K562 (cell line): ENCODE results near the gene SCLT1. TPM values are rescaled to one million over a fixed set of nuclear protein-coding genes. Genes with fewer than 3 reads are reported as not detected.

Experiments
- ATAC-seq: fragments of 200-7000 bp; cut with Tn5 transposase; 3 replicates; pipeline ENCODE4 v1.9.1; 2020; ENCODE audit warnings: moderate library complexity
- BruUV-seq: library from RNA; stranded (reverse); fragments of 400-500 nt; replicated peaks from 2 replicates; lab custom pipeline; 2021; lab: Mats Ljungman, UMichigan
- CTCF ChIA-PET: fragments of 300-600 bp; formaldehyde crosslinking; extraction: SDS; loops from one replicate; lab custom pipeline; 2021; ENCODE audit warnings: low intra/inter-chr PET ratio; lab: Yijun Ruan, JAX
- POLR2A ChIA-PET: fragments of 300-600, 350-650 bp; sonication (Branson Sonifier 250); formaldehyde crosslinking; extraction: SDS; loops from one replicate; lab custom pipeline; 2021; ENCODE audit warnings: antibody characterized with exemption, inconsistent platforms; lab: Yijun Ruan, JAX
- DNase-seq, 4 experiments: peaks; one replicate each; pipeline versions ENCODE4 v3.0.0 to v3.0.0-alpha.2; 2011 to 2018; ENCODE audit warnings: low spot score in 3 of 4, mixed read lengths in 3 of 4; ENCODE audit errors: extremely low read depth in 1 of 4
- FAIRE-seq: peaks from 2 replicates; lab custom pipeline; 2011; peaks lifted over from hg19 to GRCh38; lab: Jason Lieb, UNC
- H2AFZ ChIP-seq: 2 replicates; pipeline ENCODE4 v1.6.0; 2011; ENCODE audit warnings: low read depth, low read length, control low read depth, inconsistent platforms
- H3K27ac ChIP-seq: fragments of 200-600 bp; 3 replicates; pipeline ENCODE4 v1.8.0; 2011; ENCODE audit warnings: low read depth, mild to moderate bottlenecking, control low read depth, inconsistent platforms, low read length, moderate library complexity, mixed read lengths; ENCODE audit errors: extremely low read depth
- H3K27me3 ChIP-seq, 2 experiments: fragments of 300-600 bp in 1 of 2; 2 replicates in 1 of 2; 3 replicates in 1 of 2; pipeline versions ENCODE4 v1.6.0 to v1.8.0; 2011; ENCODE audit warnings: inconsistent platforms in 2 of 2, low read length in 2 of 2, mild to moderate bottlenecking in 1 of 2, mixed read lengths in 1 of 2, moderate library complexity in 1 of 2; ENCODE audit not compliant: control insufficient read depth in 2 of 2, insufficient read depth in 2 of 2
- H3K36me3 ChIP-seq: fragments of 300-600 bp; 3 replicates; pipeline ENCODE4 v1.8.0; 2011; ENCODE audit warnings: mild to moderate bottlenecking, low read length, inconsistent platforms; ENCODE audit not compliant: control insufficient read depth, insufficient read depth
- H3K4me1 ChIP-seq, 2 experiments: fragments of 200-600 bp in 1 of 2; replicated peaks in 1 of 2; 2 replicates in 1 of 2; 3 replicates in 1 of 2; pipeline versions ENCODE4 v1.5.1 to v1.8.0; 2011; ENCODE audit warnings: inconsistent platforms in 2 of 2, low read length in 2 of 2, mild to moderate bottlenecking in 1 of 2, mixed read lengths in 1 of 2, moderate library complexity in 1 of 2; ENCODE audit not compliant: control insufficient read depth in 2 of 2, insufficient read depth in 2 of 2
- H3K4me2 ChIP-seq: 2 replicates; pipeline ENCODE4 v1.6.1; 2011; ENCODE audit warnings: low read length, control low read depth, inconsistent platforms, mixed read lengths; ENCODE audit not compliant: insufficient read depth
- H3K4me3 ChIP-seq: fragments of 200-600 bp; sonication (generic), shearing (Covaris generic); 2 replicates; pipeline ENCODE4 v1.5.1; 2016; ENCODE audit warnings: control low read depth, inconsistent platforms
- H3K79me2 ChIP-seq: fragments of 200-600 bp; 3 replicates; pipeline ENCODE4 v1.8.0; 2011; ENCODE audit warnings: low read length, inconsistent platforms; ENCODE audit not compliant: control insufficient read depth, insufficient read depth
- H3K9ac ChIP-seq, 2 experiments: 2 replicates each; pipeline versions ENCODE4 v1.6.0 to v1.6.1; 2011; ENCODE audit warnings: low read depth in 2 of 2, low read length in 2 of 2, control low read depth in 1 of 2, inconsistent platforms in 1 of 2, mild to moderate bottlenecking in 1 of 2, mixed read lengths in 1 of 2; ENCODE audit not compliant: insufficient read depth in 1 of 2
- H3K9me1 ChIP-seq: one replicate; pipeline ENCODE4 v1.6.0; 2011; ENCODE audit warnings: inconsistent platforms, mild to moderate bottlenecking, low read length, moderate library complexity; ENCODE audit not compliant: control insufficient read depth, insufficient read depth
- H3K9me3 ChIP-seq: replicated peaks from 2 replicates; pipeline ENCODE4 v1.5.1; 2011; ENCODE audit warnings: low read depth, low read length, inconsistent platforms; ENCODE audit not compliant: control insufficient read depth, insufficient read depth
- H4K20me1 ChIP-seq: replicated peaks from 2 replicates; pipeline ENCODE4 v1.6.1; 2011; ENCODE audit warnings: low read length, inconsistent platforms, mixed read lengths; ENCODE audit not compliant: control insufficient read depth, insufficient read depth
- ARID3B ChIP-seq: fragments of 250-450 bp; sonication (Bioruptor Pico); IDR thresholded peaks from 2 replicates; pipeline ENCODE4 v1.4.0; 2020; ENCODE audit warnings: borderline replicate concordance
- ATF7 ChIP-seq: fragments of 450-650 bp; IDR thresholded peaks from 2 replicates; pipeline ENCODE4 v1.7.1; 2014; ENCODE audit warnings: mild to moderate bottlenecking, moderate library complexity
- C11orf30 ChIP-seq: fragments of 450-650 bp; IDR thresholded peaks from 2 replicates; pipeline ENCODE4 v1.6.1; 2016; ENCODE audit warnings: low read depth, mild to moderate bottlenecking
- CHD1 ChIP-seq: fragments of 200-600 bp; sonication (generic); IDR thresholded peaks from one replicate; pipeline ENCODE4 v1.6.1; 2012; ENCODE audit warnings: mild to moderate bottlenecking, moderate library complexity, low read length, inconsistent platforms
- GABPA ChIP-seq: fragments of 200-800 bp; sonication (Bioruptor generic); conservative IDR thresholded peaks from 2 replicates; pipeline ENCODE4 v1.6.1; 2016; ENCODE audit warnings: low read depth, missing genetic modification characterization, missing compliant biosample characterization
- IRF2 ChIP-seq: sonication (generic); formaldehyde crosslinking; IDR thresholded peaks from 2 replicates; pipeline ENCODE4 v1.8.1; 2022; ENCODE audit warnings: mild to moderate bottlenecking, missing genetic modification reagents
- PCBP1 ChIP-seq: fragments of 200-400 bp; formaldehyde crosslinking; IDR thresholded peaks from 2 replicates; pipeline ENCODE4 v1.6.1; 2018; ENCODE audit warnings: mild to moderate bottlenecking, low read depth, low read length; ENCODE audit not compliant: poor library complexity, severe bottlenecking
- TSC22D4 ChIP-seq: fragments of 450-650 bp; IDR thresholded peaks from 2 replicates; pipeline ENCODE4 v1.6.1; 2016; ENCODE audit warnings: missing genetic modification characterization, missing biosample characterization, control low read depth
- XRCC4 ChIP-seq: IDR thresholded peaks from one replicate; pipeline ENCODE4 v1.6.1; 2011; ENCODE audit not compliant: insufficient read depth, insufficient read length; ENCODE audit errors: extremely low read depth
- ZNF140 ChIP-seq: fragments of 250-450 bp; sonication (Bioruptor Pico); IDR thresholded peaks from 2 replicates; pipeline ENCODE4 v1.8.0; 2021; ENCODE audit warnings: moderate library complexity, mild to moderate bottlenecking, inconsistent platforms
- WGBS: fragments of 100-300 bp; shearing (Covaris generic); methylation state at CpG from one replicate; pipeline ENCODE4 v1.1.6; 2016; ENCODE audit warnings: low coverage, mixed read lengths; ENCODE audit not compliant: insufficient coverage; ENCODE audit errors: missing lambda C conversion rate; 5-methylcytosine and 5-hydroxymethylcytosine counted together
- in situ Hi-C: fragments of 300-500 bp; cut with MboI; formaldehyde crosslinking; loops from 4 replicates; pipeline ENCODE4 v1.15.0; 2018; ENCODE audit warnings: inconsistent platforms, mixed read lengths
- intact Hi-C: fragments of 100-400 bp; cut with micrococcal nuclease; formaldehyde crosslinking; loops from 2 replicates; pipeline ENCODE4 v1.14.2; 2022
- polyA plus RNA-seq, 8 experiments: library from polyadenylated mRNA; depleted of rRNA in 4 of 8; stranded (reverse) in 5 of 8; unstranded in 3 of 8; fragments of >200 nt; fragmentation: Nextera tagmentation in 2 of 8; fragmentation: Illumina TruSeq in 1 of 8; extraction: Ambion mirVana in 2 of 8; extraction: Trizol in 1 of 8; gene quantifications; 2 replicates each; pipeline versions ENCODE4 v1.2.1 to v1.2.3, GENCODE V29; 2011 to 2014; ENCODE audit warnings: inconsistent platforms in 1 of 8, missing spikeins in 1 of 8
- total RNA-seq, 7 experiments: library from RNA; depleted of rRNA in 6 of 7; stranded (reverse); fragments of >200 nt in 6 of 7; fragmentation: Illumina TruSeq in 2 of 7; extraction: Trizol in 2 of 7; gene quantifications; 2 replicates each; pipeline versions ENCODE4 v1.2.1 to v1.2.3, GENCODE V29; 2011 to 2021; ENCODE audit warnings: low replicate concordance in 1 of 7
- TF ChIP-seq, protein P1 (sequence below): sonication (generic); formaldehyde crosslinking; IDR thresholded peaks from 2 replicates; pipeline ENCODE4 v1.8.0; 2023; ENCODE audit warnings: missing genetic modification reagents, mild to moderate bottlenecking, borderline replicate concordance

Gene SCLT1
- total and polyA plus RNA-seq, 9 of the 15 experiments (the other 6 are each of a cell fraction or from before 2014, with no cell fraction given) = 8.0 to 31.9 (median 24.2) TPM

- POLR2A ChIA-PET = no interaction called here
- TF ChIP-seq XRCC4 = no peak
- TF ChIP-seq, protein P1, sequence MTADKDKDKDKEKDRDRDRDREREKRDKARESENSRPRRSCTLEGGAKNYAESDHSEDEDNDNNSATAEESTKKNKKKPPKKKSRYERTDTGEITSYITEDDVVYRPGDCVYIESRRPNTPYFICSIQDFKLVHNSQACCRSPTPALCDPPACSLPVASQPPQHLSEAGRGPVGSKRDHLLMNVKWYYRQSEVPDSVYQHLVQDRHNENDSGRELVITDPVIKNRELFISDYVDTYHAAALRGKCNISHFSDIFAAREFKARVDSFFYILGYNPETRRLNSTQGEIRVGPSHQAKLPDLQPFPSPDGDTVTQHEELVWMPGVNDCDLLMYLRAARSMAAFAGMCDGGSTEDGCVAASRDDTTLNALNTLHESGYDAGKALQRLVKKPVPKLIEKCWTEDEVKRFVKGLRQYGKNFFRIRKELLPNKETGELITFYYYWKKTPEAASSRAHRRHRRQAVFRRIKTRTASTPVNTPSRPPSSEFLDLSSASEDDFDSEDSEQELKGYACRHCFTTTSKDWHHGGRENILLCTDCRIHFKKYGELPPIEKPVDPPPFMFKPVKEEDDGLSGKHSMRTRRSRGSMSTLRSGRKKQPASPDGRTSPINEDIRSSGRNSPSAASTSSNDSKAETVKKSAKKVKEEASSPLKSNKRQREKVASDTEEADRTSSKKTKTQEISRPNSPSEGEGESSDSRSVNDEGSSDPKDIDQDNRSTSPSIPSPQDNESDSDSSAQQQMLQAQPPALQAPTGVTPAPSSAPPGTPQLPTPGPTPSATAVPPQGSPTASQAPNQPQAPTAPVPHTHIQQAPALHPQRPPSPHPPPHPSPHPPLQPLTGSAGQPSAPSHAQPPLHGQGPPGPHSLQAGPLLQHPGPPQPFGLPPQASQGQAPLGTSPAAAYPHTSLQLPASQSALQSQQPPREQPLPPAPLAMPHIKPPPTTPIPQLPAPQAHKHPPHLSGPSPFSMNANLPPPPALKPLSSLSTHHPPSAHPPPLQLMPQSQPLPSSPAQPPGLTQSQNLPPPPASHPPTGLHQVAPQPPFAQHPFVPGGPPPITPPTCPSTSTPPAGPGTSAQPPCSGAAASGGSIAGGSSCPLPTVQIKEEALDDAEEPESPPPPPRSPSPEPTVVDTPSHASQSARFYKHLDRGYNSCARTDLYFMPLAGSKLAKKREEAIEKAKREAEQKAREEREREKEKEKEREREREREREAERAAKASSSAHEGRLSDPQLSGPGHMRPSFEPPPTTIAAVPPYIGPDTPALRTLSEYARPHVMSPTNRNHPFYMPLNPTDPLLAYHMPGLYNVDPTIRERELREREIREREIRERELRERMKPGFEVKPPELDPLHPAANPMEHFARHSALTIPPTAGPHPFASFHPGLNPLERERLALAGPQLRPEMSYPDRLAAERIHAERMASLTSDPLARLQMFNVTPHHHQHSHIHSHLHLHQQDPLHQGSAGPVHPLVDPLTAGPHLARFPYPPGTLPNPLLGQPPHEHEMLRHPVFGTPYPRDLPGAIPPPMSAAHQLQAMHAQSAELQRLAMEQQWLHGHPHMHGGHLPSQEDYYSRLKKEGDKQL = no peak
- TF ChIP-seq CHD1 = no peak
- no peak for TF ChIP-seq ATF7
- no peak for TF ChIP-seq IRF2 (CRISPR knock-in tag)
- TF ChIP-seq ZNF140 = no peak
- TF ChIP-seq TSC22D4 (tag) = no peak
- TF ChIP-seq C11orf30 = no peak
- TF ChIP-seq ARID3B = no peak
- no peak for TF ChIP-seq GABPA (tag)
- no peak for TF ChIP-seq PCBP1
Measured at GRCh38 chr4:128863312-128864075, 229.8 kb downstream of the SCLT1 start.

More at GRCh38 chr4:128863312-128864075, 229.8 kb downstream of the SCLT1 start:
- H3K4me3 ChIP-seq = no peak overlapping the region
- no peak overlapping the region for H3K9ac ChIP-seq
- H3K27me3 ChIP-seq = no peaks in the 10 kb centered on the region
- TSS peak; percentile 11 for BruUV-seq
- ATAC-seq (peak; percentile 87), FAIRE-seq (peak; percentile 83), DNase-seq (peak; percentile 53 to 72 (median 66))
- intact Hi-C loops = loop anchor here (1.0 to 10.0 kb wide), 6 partner anchors 51 to 672 kb away; no protein-coding TSS in a partner anchor
- 55% methylated on average over 10 of the region's 10 CpGs for WGBS
- H3K36me3 ChIP-seq = peaks cover 99% of the 10 kb centered on the region
- CTCF ChIA-PET = interaction anchor here (0.7 to 2.0 kb wide), 3 partner anchors 81 to 672 kb away, joined by 5 to 9 read pairs (median 6); no protein-coding TSS in a partner anchor
- peaks cover 7% of the 10 kb centered on the region; the same call in 1 of the 2 replicates for H4K20me1 ChIP-seq
- no peaks in the 10 kb centered on the region for H3K9me3 ChIP-seq
- H3K4me2 ChIP-seq = no peak overlapping the region
- H3K79me2 ChIP-seq = peaks cover 7% of the 10 kb centered on the region; the same call in 1 of the 3 replicates
- H2AFZ ChIP-seq = no peak overlapping the region
- no peak overlapping the region for H3K27ac ChIP-seq
- H3K4me1 ChIP-seq = no peaks in the 10 kb centered on the region
- in situ Hi-C loops = loop anchor here (25.0 kb wide), 1 partner anchor 676 kb away; no protein-coding TSS in a partner anchor
- no peaks in the 10 kb centered on the region for H3K9me1 ChIP-seq
